ENCODE results near the gene SLC7A5.
A peak's percentile ranks its signal among the peaks of the same experiment; 100 is the strongest.
"Not testable (repeated sequence)": the region's sequence is repeated elsewhere in the genome, so short reads cannot be mapped to it uniquely, and the experiment has no call there.

SLC7A5 gene

DNA sequence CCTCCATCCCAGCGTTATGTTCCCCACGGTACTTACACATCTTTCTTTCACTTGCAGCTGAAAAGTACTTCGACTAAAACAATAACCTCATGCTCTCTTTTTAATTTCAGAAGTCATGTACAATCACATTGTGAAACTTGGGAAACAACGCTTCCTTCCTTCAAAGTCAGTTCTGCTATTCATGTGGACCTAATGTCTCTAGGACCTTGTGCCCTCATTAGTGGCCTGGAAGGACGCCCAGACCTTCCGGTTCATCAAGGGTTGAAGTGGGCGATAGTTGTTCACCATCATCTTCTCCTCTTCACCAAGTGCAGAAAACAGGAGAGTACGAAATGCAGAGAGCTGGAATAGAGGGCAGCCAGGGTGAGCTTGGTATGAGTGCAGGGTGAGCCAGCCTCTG lies 18.6 kb upstream of the SLC7A5 start:
- DNase-seq: not testable (repeated sequence)

- DNase-seq: not testable (repeated sequence)
Measured at GRCh38 chr16:87885371-87885967, 16.2 kb upstream of the SLC7A5 start.

DNA sequence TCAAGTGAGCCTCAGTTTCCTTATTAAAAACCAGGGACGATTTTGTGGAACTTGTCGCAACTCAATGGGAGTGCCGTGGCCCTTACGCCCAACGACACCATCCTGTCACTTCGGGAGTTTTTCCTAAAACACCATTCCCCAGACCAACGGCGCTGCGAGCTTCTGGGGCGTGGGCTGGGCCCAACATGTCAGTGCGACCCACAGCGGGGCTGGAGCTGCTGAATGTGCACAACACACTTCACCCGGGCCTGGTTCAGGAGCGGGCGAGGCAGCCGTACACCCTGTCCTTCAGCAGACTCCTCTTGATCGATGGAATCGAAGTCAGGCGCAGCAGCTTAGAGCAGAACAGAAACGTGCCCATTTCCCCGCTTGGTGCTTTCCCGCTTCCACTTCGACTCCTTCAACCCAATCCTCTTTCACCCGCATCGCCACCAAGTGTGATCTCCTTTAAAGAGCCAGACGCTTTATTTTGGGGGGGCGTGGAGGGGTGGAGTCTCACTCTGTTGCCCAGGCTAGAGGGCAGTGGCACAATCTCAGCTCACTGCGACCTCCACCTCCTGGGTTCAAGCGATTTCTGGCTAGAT lies 13.2 kb upstream of the SLC7A5 start:
- DNase-seq: no peak

GRCh38 chr16:87881324-87882200 lies 12.3 kb upstream of the SLC7A5 start:
- no peak for DNase-seq

GRCh38 chr16:87880117-87880696 lies 10.9 kb upstream of the SLC7A5 start:
- no peak for DNase-seq

GRCh38 chr16:87879411-87880013 lies 10.2 kb upstream of the SLC7A5 start:
- DNase-seq: not testable (repeated sequence)

DNA sequence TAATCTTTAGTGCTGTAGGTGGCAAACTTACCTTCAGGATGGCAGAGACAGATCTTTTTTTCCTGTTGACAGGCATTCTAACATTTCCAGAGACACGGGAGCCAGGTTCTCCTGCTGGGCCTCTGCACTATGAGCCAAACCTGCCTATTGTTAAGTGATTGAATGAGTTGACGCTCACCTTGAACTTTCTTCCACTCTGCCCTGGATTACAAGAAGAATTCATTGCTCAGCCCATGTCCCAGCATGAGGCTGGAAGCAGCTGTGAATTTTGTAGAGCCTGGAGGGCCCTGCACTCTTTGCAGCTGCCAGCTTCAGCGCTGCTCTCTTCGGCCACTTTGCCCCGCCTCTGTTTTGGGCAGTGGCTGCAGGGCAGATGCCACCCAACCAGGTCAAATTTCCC lies 9.4 kb upstream of the SLC7A5 start:
- DNase-seq: no peak

- peak; percentile 39 for DNase-seq
Measured at GRCh38 chr16:87877942-87878507, 8.7 kb upstream of the SLC7A5 start.

GRCh38 chr16:87874639-87875427 lies 5.5 kb upstream of the SLC7A5 start:
- peak; percentile 74 for DNase-seq

GRCh38 chr16:87870418-87871291 lies 1.3 kb upstream of the SLC7A5 start:
- DNase-seq: not testable (repeated sequence)

- DNase-seq: not testable (repeated sequence)
Measured at GRCh38 chr16:87869879-87870417, 641 bp upstream of the SLC7A5 start.

- DNase-seq: peak; percentile 61
Measured at GRCh38 chr16:87868254-87869029, 865 bp downstream of the SLC7A5 start.

- DNase-seq: peak; percentile 38
Measured at GRCh38 chr16:87865902-87866555, 3.3 kb downstream of the SLC7A5 start.

DNA sequence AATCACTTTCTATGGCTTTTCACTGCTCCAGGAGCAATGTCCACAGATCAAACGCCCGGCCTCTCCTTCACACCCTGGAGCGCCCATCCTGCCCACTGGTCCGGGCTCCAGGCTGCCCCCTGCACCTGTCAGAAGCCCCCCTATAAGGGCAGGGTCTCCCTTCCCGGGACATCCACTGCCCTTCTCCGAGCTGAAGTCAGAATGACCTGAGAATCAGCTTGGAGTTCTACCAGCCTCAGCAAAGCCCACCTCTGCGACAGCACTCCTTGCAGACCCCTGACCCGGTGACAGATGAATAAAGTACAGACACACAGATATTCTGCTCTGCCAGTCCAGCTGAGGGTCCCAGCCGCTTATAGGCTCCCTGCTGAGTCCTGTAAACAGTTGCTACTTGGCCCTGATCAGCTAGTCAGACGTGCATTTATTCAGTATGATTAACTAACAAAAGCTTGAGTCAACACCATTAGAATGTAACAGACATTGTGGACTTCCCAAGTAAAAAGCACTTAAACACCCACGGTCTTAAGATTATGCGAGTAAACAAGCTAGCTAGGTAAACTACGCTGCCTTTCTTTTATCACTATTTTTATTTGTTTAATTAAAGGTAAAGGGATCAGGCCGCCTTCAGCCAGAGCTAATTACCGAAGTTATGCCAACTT lies 4.8 kb downstream of the SLC7A5 start:
- no peak for DNase-seq

DNA sequence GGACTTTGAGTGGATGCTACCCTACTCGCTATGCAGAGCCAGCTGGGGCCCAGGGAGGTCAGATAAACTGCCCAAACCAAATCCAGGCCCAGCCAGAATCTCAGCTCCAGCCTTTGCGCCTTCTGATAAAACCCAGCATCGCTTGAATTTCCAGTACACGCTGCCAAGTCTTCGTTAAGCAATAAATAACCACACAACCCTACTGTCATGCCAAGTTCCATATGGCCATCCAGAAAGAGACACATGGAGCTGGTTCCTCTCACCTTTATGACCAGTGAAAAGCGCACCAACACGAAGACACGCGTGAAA lies 6.0 kb downstream of the SLC7A5 start:
- DNase-seq: not testable (repeated sequence)

DNA sequence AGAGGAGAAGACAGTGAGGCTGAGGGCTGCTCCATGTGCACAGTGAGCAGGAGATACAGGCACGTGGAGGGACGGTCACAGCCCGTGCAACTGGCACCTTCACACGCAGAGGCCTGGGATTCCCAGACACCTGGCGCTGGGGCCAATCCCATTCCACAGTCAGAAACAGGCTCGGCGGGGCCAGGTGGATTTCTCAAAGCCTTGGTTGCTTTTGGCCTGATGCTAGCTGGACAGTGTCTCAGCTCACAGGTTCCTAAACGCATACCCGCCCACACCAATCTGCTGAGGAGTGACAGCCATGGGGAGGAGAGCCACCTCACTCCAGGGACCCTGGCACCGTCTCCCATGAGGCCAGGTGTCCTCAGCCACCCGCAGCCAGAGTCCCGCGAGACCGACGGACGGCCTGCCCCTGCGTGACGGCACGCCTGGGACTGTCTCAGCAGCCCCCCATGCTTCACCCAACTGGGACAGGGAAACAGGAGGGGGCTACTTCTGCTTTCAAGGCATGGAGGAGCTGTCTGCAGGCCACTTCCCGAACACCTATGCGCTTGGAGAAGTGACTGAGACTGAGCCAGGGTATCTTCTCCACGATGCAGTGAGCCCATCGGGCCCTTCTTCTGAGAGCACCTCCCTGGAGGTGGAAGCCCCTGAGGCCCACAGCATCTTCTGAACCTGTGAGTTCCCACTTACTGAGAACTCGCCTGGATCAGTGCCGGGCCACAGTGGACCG lies 6.5 kb downstream of the SLC7A5 start:
- DNase-seq: not testable (repeated sequence)

DNA sequence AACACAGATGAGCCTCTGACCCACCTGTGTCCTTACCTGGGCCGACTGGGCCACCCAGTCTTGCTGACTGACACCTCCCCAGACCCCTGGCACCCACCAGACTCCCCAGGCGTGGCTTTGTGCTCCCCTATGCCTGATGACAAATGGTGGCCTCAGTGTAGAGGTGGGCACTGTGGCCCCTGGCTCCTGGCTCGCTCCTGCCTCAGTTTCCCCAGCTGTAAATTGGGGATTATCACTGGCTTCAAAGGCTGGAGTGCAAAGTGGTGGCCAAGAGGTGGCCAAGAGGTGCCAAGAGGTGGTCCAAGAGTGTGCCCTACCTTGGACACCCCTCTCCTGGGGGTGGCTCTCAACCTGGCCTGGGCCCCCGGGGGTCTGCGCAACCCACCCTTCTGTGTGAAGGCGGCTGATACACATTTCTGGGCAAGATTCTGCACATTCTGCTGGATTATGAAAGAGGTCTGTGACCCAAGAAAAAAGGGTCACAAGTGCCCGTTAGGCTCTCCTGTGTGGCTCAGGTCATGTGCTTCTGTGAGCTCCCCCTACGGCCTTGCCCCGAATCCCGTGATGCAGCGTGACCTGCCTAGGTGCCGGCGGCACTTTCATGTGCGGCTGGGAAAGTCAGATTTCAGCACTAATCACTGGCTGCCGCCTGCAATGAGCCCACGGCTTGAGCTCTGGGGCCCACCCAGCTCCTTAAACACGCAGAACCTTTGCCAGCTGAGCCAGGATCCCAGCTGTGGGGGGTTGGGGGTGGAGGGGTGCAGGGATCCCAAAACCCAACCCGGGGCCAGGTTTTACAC lies 7.8 kb downstream of the SLC7A5 start:
- DNase-seq: not testable (repeated sequence)

Data from stimulated activated CD4-positive, alpha-beta T cell treated with anti-CD3 and anti-CD28 coated beads, Interleukin-12 subunit alpha, Interleukin-12 subunit beta, amount 100 ng/mL, for 4 hours (primary cell).